HepG2 (cell line): ENCODE measurements around the gene ATP1A2. TPM values are rescaled to one million over a fixed set of nuclear protein-coding genes. Genes with fewer than 3 reads are reported as not detected.

Source experiments
- AFF4 ChIP-seq: sonication (generic); formaldehyde crosslinking; IDR thresholded peaks from 2 replicates; pipeline ENCODE4 v1.4.0; 2020; ENCODE audit warnings: missing genetic modification reagents
- AKAP8 ChIP-seq: sonication (generic); formaldehyde crosslinking; IDR thresholded peaks from 2 replicates; pipeline ENCODE4 v1.5.1; 2020; ENCODE audit warnings: mild to moderate bottlenecking, missing genetic modification reagents
- EP300 ChIP-seq, 3 experiments: sonication (generic) in 1 of 3; formaldehyde crosslinking in 1 of 3; IDR thresholded peaks; 2 replicates each; pipeline versions ENCODE4 v1.5.1 to v1.6.1; 2011 to 2020; ENCODE audit warnings: low read depth in 2 of 3, low read length in 2 of 3, borderline replicate concordance in 1 of 3, improper control_type of control experiment in 1 of 3, mild to moderate bottlenecking in 1 of 3, missing genetic modification reagents in 1 of 3, moderate library complexity in 1 of 3
- IKZF5 ChIP-seq: IDR thresholded peaks from 2 replicates; pipeline ENCODE4 v1.6.1; 2018; ENCODE audit warnings: missing genetic modification reagents, mild to moderate bottlenecking, missing compliant biosample characterization
- KLF16 ChIP-seq, 2 experiments: sonication (generic) in 1 of 2; formaldehyde crosslinking in 1 of 2; IDR thresholded peaks; 2 replicates each; pipeline versions ENCODE4 v1.6.1 to v1.8.0; 2016 to 2023; ENCODE audit warnings: missing genetic modification reagents in 2 of 2, missing compliant biosample characterization in 1 of 2
- MYPOP ChIP-seq: sonication (generic); formaldehyde crosslinking; IDR thresholded peaks from 2 replicates; pipeline ENCODE4 v1.8.1; 2023; ENCODE audit warnings: mild to moderate bottlenecking, moderate library complexity, missing genetic modification reagents
- RXRB ChIP-seq: IDR thresholded peaks from 2 replicates; pipeline ENCODE4 v1.6.1; 2016; ENCODE audit warnings: borderline replicate concordance, missing genetic modification reagents, missing compliant biosample characterization
- SP140L ChIP-seq: sonication (generic); formaldehyde crosslinking; IDR thresholded peaks from 2 replicates; pipeline ENCODE4 v1.4.0; 2020; ENCODE audit warnings: missing genetic modification reagents, borderline replicate concordance
- SP5 ChIP-seq: IDR thresholded peaks from 2 replicates; pipeline ENCODE4 v1.6.1; 2016; ENCODE audit warnings: low read depth, borderline replicate concordance
- SYNCRIP ChIP-seq: fragments of 200-400 bp; formaldehyde crosslinking; IDR thresholded peaks from 2 replicates; pipeline ENCODE4 v1.6.1; 2018; ENCODE audit warnings: mild to moderate bottlenecking, low read depth, low read length; ENCODE audit not compliant: insufficient read depth
- TBX3 ChIP-seq: fragments of 450-650 bp; IDR thresholded peaks from 2 replicates; pipeline ENCODE4 v1.6.1; 2017; ENCODE audit warnings: antibody characterized with exemption, mild to moderate bottlenecking, inconsistent platforms, borderline replicate concordance
- TCF7 ChIP-seq: sonication (generic); IDR thresholded peaks from 2 replicates; pipeline ENCODE4 v1.6.1; 2016; ENCODE audit warnings: antibody characterized with exemption, low read depth
- ZBTB14 ChIP-seq: sonication (generic); formaldehyde crosslinking; IDR thresholded peaks from 2 replicates; pipeline ENCODE4 v1.4.0; 2020; ENCODE audit warnings: missing genetic modification reagents
- ZFP1 ChIP-seq: IDR thresholded peaks from 2 replicates; pipeline ENCODE4 v1.6.1; 2016
- ZGPAT ChIP-seq: IDR thresholded peaks from 2 replicates; pipeline ENCODE4 v1.6.1; 2016; ENCODE audit warnings: mild to moderate bottlenecking
- ZNF281 ChIP-seq: sonication (generic); formaldehyde crosslinking; IDR thresholded peaks from 2 replicates; pipeline ENCODE4 v1.4.0; 2020; ENCODE audit warnings: missing genetic modification reagents, borderline replicate concordance
- ZNF432 ChIP-seq: sonication (generic); formaldehyde crosslinking; IDR thresholded peaks from 2 replicates; pipeline ENCODE4 v1.5.0; 2020; ENCODE audit warnings: missing genetic modification reagents, mild to moderate bottlenecking, borderline replicate concordance
- ZNF878 ChIP-seq: sonication (generic); formaldehyde crosslinking; IDR thresholded peaks from 2 replicates; pipeline ENCODE4 v1.8.1; 2023; ENCODE audit warnings: mild to moderate bottlenecking, missing genetic modification reagents, moderate library complexity
- polyA plus RNA-seq, 8 experiments: library from polyadenylated mRNA; depleted of rRNA in 3 of 8; stranded (reverse) in 7 of 8; unstranded in 1 of 8; fragments of >200 nt; fragmentation: Illumina TruSeq in 4 of 8; extraction: Trizol in 4 of 8; gene quantifications; 2 replicates each; pipeline versions ENCODE4 v1.2.1 to v1.2.3, GENCODE V29; 2011 to 2016; ENCODE audit warnings: low read depth in 4 of 8, missing spikeins in 1 of 8, mixed read lengths in 1 of 8; ENCODE audit not compliant: insufficient read depth in 1 of 8
- total RNA-seq, 5 experiments: library from RNA; depleted of rRNA; stranded (reverse); fragments of >200 nt; fragmentation: Illumina TruSeq; extraction: Trizol; gene quantifications; 2 replicates each; pipeline ENCODE4 v1.2.3, GENCODE V29; 2016; ENCODE audit warnings: low read depth in 1 of 5

The ATP1A2 gene
- total and polyA plus RNA-seq, 2 of the 13 experiments (the other 11 are each of a cell fraction or from before 2014, with no cell fraction given): 0.16 TPM; not detected in 1

GRCh38 chr1:160074865-160075264 lies 40.7 kb upstream of the ATP1A2 start (continued):
- no peak for TF ChIP-seq AFF4
- TF ChIP-seq IKZF5 (CRISPR knock-in tag): no peak
- TF ChIP-seq KLF16 (CRISPR knock-in tag; IDR thresholded peaks at IDR 0.05): no peak
- TF ChIP-seq TCF7: peak; percentile 30; the same call in 1 of the 2 replicates
- no peak for TF ChIP-seq SP140L (CRISPR knock-in tag)
- TF ChIP-seq MYPOP (CRISPR knock-in tag): no peak
- peak; percentile 9; the same call in 1 of the 2 replicates for TF ChIP-seq RXRB (CRISPR knock-in tag)
- TF ChIP-seq ZNF281: no peak
- TF ChIP-seq SYNCRIP: no peak
- no peak for TF ChIP-seq TBX3
- TF ChIP-seq EP300 (IDR thresholded peaks at IDR 0.05; ENCODE audit: low read depth in 2 of 2, low read length in 2 of 2): peak in 1 of 2 experiments; percentile 45; a peak in 1 of 4 replicates
- no peak; the same call in 1 of the 2 replicates for TF ChIP-seq EP300 (CRISPR knock-in tag; IDR thresholded peaks at IDR 0.05; ENCODE audit: borderline replicate concordance)
- no peak for TF ChIP-seq ZGPAT (CRISPR knock-in tag)
- TF ChIP-seq ZNF432: no peak
- no peak for TF ChIP-seq SP5 (CRISPR knock-in tag)
- TF ChIP-seq AKAP8 (CRISPR knock-in tag): no peak
- no peak for TF ChIP-seq ZFP1 (CRISPR knock-in tag)
- no peak for TF ChIP-seq ZNF878
- no peak for TF ChIP-seq ZBTB14 (CRISPR knock-in tag)
